GOT3 (cell line): Measurements from ENCODE around the gene TSPAN31.
A peak's percentile ranks its signal among the peaks of the same experiment; 100 is the strongest.

Experiments
- DNase-seq: peaks from one replicate; lab custom pipeline; 2025; ENCODE audit warnings: mixed read lengths; lab: John Stamatoyannopoulos, UW

Gene TSPAN31

DNA sequence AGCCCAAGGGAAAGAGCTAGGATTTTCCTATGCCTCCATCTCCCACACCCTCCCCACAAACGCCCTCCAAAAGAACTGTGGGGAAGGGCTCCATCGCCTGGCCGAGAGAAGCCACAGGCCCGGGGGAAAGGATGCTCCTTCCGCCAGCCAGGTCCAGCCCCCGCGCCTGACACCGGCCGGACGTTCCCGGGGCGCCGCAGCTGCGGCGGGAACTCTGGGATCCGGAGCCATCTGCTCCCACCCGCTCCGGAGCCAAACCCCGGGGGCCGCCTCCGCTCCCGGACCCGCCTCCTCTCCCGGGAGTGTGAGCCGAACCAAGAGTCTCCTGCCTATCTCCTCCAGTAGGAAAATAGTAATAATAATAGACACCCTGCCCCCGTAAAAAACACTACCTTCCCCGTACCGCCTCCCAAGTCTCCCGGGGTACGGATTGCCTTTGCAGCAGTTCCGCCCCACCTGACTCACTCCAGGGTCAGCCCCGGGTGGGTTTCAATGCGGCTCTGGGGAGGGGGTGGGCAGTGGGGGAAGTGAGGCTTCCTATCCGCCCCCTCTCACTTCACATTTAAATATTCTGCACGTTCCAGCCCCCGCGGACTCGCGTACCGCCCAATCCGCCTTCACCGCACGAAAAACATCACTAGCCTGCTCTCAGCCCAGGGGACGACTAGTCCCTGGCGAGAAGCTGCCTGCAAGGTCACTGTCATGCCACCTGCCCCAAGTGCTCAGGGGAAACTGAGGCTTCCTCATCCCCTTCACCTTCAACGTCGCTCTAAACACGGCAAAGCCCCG is 8.7 kb upstream of the TSPAN31 start:
- no peak for DNase-seq

DNA sequence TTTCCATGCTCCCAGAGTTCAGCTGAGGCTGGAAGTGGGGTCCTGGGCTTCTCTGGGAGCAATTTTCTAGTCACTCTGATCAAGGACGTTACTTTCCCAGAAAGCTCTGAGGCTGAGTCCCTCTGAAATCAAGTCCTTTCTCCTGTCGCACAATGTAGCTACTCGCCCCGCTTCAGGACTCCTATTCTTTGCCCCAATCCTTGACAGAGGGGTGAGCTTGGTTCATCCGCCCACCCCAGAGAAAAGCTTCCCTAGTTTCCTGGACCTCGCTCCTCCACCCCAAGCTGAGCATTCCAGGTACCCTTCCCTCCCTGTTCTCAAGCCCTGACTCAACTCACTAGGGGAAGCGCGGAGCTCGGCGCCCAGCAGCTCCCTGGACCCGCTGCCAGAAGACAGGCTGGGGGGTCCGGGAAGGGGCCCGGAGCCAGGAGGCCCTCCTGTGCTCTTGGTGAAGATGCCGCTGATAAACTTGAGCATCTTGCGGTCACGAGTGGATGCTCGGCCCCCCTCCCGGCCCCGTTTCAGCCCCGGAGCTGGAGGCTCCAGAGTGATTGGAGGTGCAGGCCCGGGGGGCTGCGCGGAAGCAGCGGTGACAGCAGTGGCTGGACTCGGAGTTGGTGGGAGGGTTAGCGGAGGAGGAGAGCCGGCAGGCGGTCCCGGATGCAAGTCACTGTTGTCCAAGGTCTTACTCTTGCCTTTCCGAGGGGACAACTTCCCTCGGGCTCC is 7.9 kb upstream of the TSPAN31 start:
- no peak for DNase-seq

GRCh38 chr12:57737467-57738460 is 7.1 kb upstream of the TSPAN31 start:
- DNase-seq: no peak

- DNase-seq: no peak
Observed at GRCh38 chr12:57738661-57739237, 6.1 kb upstream of the TSPAN31 start, which contains the start of gene AGAP2. AGAP2 (minus strand) TSS chr12:57738742; CDS start chr12:57738246, 496 bp downstream.

- DNase-seq: no peak
Observed at GRCh38 chr12:57739387-57739786, 5.5 kb upstream of the TSPAN31 start.

GRCh38 chr12:57739914-57740538 is 4.8 kb upstream of the TSPAN31 start:
- DNase-seq: no peak

DNA sequence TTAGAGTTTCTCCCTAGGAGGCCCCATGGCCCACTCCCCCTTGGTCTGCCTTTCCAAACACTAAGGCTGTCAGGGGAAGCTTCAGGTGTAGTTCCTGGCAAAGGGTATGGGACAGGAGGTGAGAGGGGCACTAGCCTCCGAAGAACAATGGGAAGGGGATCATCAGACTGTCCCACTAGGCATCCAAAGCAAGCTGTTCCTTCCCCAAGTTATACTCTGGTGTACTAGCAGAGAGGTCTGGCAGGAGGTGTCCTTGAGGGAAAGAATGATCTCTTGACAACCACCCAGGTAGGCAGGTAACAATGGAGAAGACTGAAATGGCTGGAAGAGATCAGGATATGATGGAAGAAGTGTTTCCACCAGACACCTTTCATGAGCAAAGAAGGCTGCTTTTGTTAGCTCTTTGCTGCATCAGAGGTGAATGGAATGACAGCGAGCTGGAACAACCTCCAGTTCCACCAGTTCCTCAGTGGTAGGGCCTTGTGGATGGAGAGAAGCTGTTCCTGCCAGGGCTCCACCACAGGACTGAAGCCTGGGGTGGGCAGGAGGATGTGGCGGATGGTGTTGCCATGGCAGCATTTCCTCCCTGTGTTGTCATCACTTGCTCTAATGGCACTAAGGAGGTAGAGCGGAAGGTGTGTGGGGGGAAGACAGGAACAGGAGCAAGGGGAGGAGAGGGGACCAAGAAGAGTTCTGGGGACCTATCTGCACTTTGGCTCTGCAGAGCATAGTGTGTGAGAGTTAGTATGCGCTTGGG is 4.0 kb upstream of the TSPAN31 start:
- DNase-seq: no peak

DNA sequence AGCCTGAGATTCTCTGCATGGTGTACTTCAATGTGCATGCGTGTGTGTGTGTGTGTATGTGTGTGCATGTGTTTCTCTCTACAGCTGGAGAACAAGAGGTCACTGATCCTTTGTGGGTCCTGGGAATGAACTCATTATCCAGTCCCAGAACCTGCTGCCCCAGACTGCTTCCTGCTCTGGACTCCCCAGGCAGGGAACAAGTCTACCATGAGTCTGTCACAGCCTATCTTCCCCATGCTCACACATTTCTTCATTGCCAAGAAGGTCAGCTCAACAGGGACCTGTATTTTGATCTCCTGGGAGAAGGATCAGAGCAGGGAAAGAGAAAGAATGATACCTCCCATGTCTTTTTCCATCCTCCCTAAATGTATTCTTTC is 3.4 kb upstream of the TSPAN31 start:
- DNase-seq: no peak

DNA sequence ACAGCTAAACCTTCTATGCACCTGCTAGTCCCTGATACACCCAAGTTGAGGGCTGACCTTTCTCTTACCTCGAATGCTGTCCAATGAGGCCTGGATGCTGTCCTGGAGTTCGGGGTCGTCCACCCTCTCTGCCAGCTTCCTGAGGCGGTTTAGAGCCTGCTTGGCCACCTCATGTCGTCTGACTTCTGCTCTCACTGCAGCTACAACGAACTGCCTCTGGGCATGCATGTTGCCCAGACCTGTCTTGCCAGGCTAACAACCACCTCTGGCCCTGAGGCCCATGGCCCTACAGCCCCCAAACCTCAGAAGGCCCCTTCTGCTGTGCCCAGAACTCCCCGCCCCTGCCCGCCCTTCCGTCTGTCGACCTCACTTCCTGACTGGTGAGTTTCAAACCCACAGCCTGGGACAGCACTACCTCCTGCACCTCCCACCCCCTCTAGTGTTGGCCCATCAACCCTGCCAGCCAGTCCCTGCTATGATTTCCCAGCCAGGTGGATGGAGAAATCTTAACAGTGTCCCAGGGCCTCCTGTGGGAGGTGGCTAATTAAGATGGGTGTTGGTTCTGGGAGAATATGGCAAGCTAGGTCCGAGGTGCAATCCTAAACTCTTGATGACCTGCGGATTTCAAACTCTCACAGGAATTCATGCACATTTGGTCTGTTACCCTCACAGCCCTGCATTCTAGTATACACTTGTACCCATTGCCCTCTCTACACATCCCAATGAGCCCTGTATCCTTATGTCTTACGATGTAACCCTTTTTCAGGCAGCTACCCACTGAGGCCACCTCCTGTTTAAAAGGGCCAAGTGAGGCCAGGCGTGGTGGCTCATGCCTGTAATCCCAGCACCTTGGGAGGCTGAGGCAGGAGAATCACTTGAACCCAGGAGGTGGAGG is 2.7 kb upstream of the TSPAN31 start:
- no peak for DNase-seq

GRCh38 chr12:57743769-57744168 is 1.1 kb upstream of the TSPAN31 start:
- no peak for DNase-seq

GRCh38 chr12:57744194-57744776 is 554 bp upstream of the TSPAN31 start:
- peak; percentile 100 for DNase-seq

- peak; percentile 97 for DNase-seq
Observed at GRCh38 chr12:57745485-57745881, 644 bp downstream of the TSPAN31 start.

- no peak for DNase-seq
Observed at GRCh38 chr12:57746025-57746424, 1.2 kb downstream of the TSPAN31 start.

- no peak for DNase-seq
Observed at GRCh38 chr12:57749061-57749460, 4.2 kb downstream of the TSPAN31 start.

GRCh38 chr12:57750561-57751431 is 6.0 kb downstream of the TSPAN31 start:
- DNase-seq: no peak

- DNase-seq: no peak
Observed at GRCh38 chr12:57751432-57751787, 6.6 kb downstream of the TSPAN31 start.

DNA sequence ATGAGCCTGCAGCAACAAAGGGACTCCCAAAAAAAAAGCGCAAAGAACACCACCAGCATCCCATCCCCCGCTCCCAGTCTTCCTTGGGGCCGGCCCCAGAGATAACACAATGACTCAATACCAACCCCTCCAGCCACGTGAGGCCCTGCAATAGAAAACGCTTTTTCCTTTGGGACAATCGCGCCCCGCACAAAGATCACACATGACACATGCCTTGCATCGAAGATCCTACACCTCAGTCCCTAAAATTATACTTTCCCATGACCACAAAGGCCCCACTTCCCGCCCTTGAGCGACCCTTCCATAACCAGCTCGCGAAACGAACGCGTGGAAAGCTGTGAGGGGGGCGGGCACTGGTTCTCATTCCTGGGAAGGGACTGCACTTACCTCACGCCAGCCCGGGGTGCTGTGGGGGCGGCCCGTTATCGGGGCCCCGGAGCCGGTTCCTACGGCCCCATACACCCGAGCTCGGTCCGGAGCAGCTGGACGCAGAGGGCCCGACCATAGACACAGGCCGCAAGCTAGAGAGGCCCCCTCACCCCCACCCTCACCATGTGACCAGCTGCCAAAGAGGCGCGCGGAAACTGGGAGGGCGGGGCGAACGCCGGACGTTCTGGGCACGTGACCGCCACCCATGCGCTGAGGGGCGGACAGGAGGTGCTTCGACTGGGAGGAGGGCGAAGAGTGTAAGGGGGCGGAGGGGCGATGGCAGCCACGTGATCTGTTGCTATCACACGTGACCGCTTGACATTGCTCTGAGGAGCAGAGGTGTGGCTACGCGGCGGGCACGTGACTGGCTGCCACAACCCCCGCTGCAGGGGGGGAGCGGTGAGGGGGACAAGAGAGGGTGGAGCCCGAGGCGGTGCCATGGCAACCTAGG is 7.2 kb downstream of the TSPAN31 start, which contains the start of gene CDK4:
Gene CDK4 (minus strand): TSS at position 523 of the 880 bp plus-strand sequence. CDS start 593 bp downstream, outside the sequence.
- peak; percentile 100 for DNase-seq
